HCT116 (cell line): ENCODE measurements around the gene OSBPL8. TPM values are rescaled to one million over a fixed set of nuclear protein-coding genes. Genes with fewer than 3 reads are reported as not detected.

Experiments
- ATAC-seq: fragments of 200-7000 bp; cut with Tn5 transposase; 2 replicates; pipeline ENCODE4 v1.9.1; 2020; ENCODE audit warnings: mild to moderate bottlenecking, moderate library complexity
- BruUV-seq: library from RNA; stranded (reverse); fragments of 400-500 nt; replicated peaks from 2 replicates; lab custom pipeline; 2021; lab: Mats Ljungman, UMichigan
- CTCF ChIA-PET: fragments of 300-600 bp; sonication (Branson Sonifier 250); formaldehyde crosslinking; loops from one replicate; lab custom pipeline; 2021; ENCODE audit warnings: antibody characterized with exemption; lab: Charles Lee
- POLR2A ChIA-PET: fragments of 300-600, 350-600 bp; sonication (Branson Sonifier 250); formaldehyde crosslinking; loops from one replicate; lab custom pipeline; 2021; ENCODE audit warnings: antibody characterized with exemption; lab: Charles Lee
- RAD21 ChIA-PET, 2 experiments: fragments of 300-600 bp; sonication (Branson Sonifier 250); formaldehyde crosslinking; loops; one replicate each; lab custom pipeline; 2023; ENCODE audit warnings: low total read pairs in 2 of 2; ENCODE audit not compliant: uncharacterized antibody in 2 of 2, unreplicated experiment in 2 of 2, low non-redundant PET in 1 of 2; lab: Charles Lee
- DNase-seq: peaks from one replicate; pipeline ENCODE4 v3.0.0-alpha.2; 2010; ENCODE audit warnings: low read depth, low spot score
- H2AFZ ChIP-seq: fragments of 200-600 bp; shearing (Covaris generic), sonication (generic); 2 replicates; pipeline ENCODE4 v1.6.1; 2017; ENCODE audit warnings: low read depth, mixed run types, mixed read lengths, antibody characterized with exemption, low read length; ENCODE audit not compliant: poor library complexity, severe bottlenecking
- H3K27ac ChIP-seq: 2 replicates; pipeline ENCODE4 v1.5.1; 2012; ENCODE audit warnings: low read depth, low read length
- H3K27me3 ChIP-seq: fragments of 200-600 bp; sonication (generic); 2 replicates; pipeline ENCODE4 v1.6.1; 2016; ENCODE audit warnings: mixed run types, low read length, mixed read lengths; ENCODE audit not compliant: insufficient read depth
- H3K36me3 ChIP-seq, 2 experiments: fragments of 200-500 bp in 1 of 2; fragments of 200-600 bp in 1 of 2; sonication (Bioruptor generic) in 1 of 2; sonication (generic) in 1 of 2; 2 replicates each; pipeline versions ENCODE4 v1.5.1 to v1.6.1; 2014 to 2016; ENCODE audit warnings: low read length in 2 of 2, inconsistent platforms in 1 of 2, mixed read lengths in 1 of 2, mixed run types in 1 of 2; ENCODE audit not compliant: insufficient read depth in 2 of 2, control insufficient read depth in 1 of 2
- H3K4me1 ChIP-seq, 2 experiments: fragments of 200-600 bp in 1 of 2; sonication (generic) in 1 of 2; 2 replicates each; pipeline versions ENCODE4 v1.5.1 to v1.6.1; 2012 to 2017; ENCODE audit warnings: low read length in 2 of 2, inconsistent platforms in 1 of 2, mild to moderate bottlenecking in 1 of 2, mixed read lengths in 1 of 2, mixed run types in 1 of 2, moderate library complexity in 1 of 2; ENCODE audit not compliant: insufficient read depth in 2 of 2, control insufficient read depth in 1 of 2
- H3K4me2 ChIP-seq: fragments of 200-600 bp; sonication (generic); 2 replicates; pipeline ENCODE4 v1.6.1; 2017; ENCODE audit warnings: mixed run types, low read length, mixed read lengths
- H3K4me3 ChIP-seq, 2 experiments: fragments of 200-600 bp in 1 of 2; sonication (generic) in 1 of 2; replicated peaks in 1 of 2; 2 replicates each; pipeline ENCODE4 v1.5.1; 2011 to 2016; ENCODE audit warnings: low read length in 2 of 2, control low read depth in 1 of 2, low read depth in 1 of 2, mild to moderate bottlenecking in 1 of 2, mixed read lengths in 1 of 2, mixed run types in 1 of 2
- H3K79me2 ChIP-seq: fragments of 200-600 bp; sonication (generic); 2 replicates; pipeline ENCODE4 v1.6.1; 2017; ENCODE audit warnings: mild to moderate bottlenecking, mixed run types, low read length, moderate library complexity, mixed read lengths; ENCODE audit not compliant: insufficient read depth
- H3K9ac ChIP-seq: fragments of 200-600 bp; sonication (generic); 2 replicates; pipeline ENCODE4 v1.6.1; 2016; ENCODE audit warnings: low read length, mixed read lengths
- H3K9me2 ChIP-seq: fragments of 200-600 bp; sonication (generic), shearing (Covaris generic); 2 replicates; pipeline ENCODE4 v1.6.1; 2017; ENCODE audit warnings: mixed run types, mild to moderate bottlenecking, moderate library complexity; ENCODE audit not compliant: insufficient read depth
- H3K9me3 ChIP-seq, 2 experiments: fragments of 200-500 bp in 1 of 2; fragments of 200-600 bp in 1 of 2; sonication (Bioruptor generic) in 1 of 2; sonication (generic) in 1 of 2; 2 replicates each; pipeline ENCODE4 v1.6.1; 2014 to 2017; ENCODE audit warnings: low read length in 2 of 2, mixed read lengths in 2 of 2, inconsistent platforms in 1 of 2, low read depth in 1 of 2, mild to moderate bottlenecking in 1 of 2, mixed run types in 1 of 2, moderate library complexity in 1 of 2; ENCODE audit not compliant: control insufficient read depth in 1 of 2, insufficient read depth in 1 of 2
- H4K20me1 ChIP-seq: fragments of 200-600 bp; sonication (generic), shearing (Covaris generic); 2 replicates; pipeline ENCODE4 v1.6.1; 2017; ENCODE audit warnings: mixed run types, mild to moderate bottlenecking, moderate library complexity; ENCODE audit not compliant: insufficient read depth
- EGR1 ChIP-seq: IDR thresholded peaks from 2 replicates; pipeline ENCODE4 v1.6.1; 2012; ENCODE audit warnings: low read depth
- ELF1 ChIP-seq: IDR thresholded peaks from 2 replicates; pipeline ENCODE4 v1.6.1; 2012; ENCODE audit warnings: low read depth, borderline replicate concordance
- EZH2 ChIP-seq: fragments of 200-600 bp; sonication (generic); IDR thresholded peaks from 2 replicates; pipeline ENCODE4 v1.6.1; 2017; ENCODE audit warnings: antibody characterized with exemption, mixed run types
- FOSL1 ChIP-seq: IDR thresholded peaks from 2 replicates; pipeline ENCODE4 v1.6.1; 2012; ENCODE audit warnings: low read depth
- POLR2A ChIP-seq: IDR thresholded peaks from 2 replicates; pipeline ENCODE4 v1.7.0; 2011; ENCODE audit warnings: borderline replicate concordance; ENCODE audit not compliant: insufficient read depth, insufficient read length; ENCODE audit errors: extremely low read depth
- POLR2AphosphoS5 ChIP-seq: IDR thresholded peaks from 2 replicates; pipeline ENCODE4 v1.6.1; 2011; ENCODE audit warnings: mild to moderate bottlenecking, low read depth, low read length, moderate library complexity
- SIN3A ChIP-seq: IDR thresholded peaks from 2 replicates; pipeline ENCODE4 v1.6.1; 2012; ENCODE audit warnings: low read depth
- SP1 ChIP-seq: IDR thresholded peaks from 2 replicates; pipeline ENCODE4 v1.6.1; 2012; ENCODE audit warnings: low read depth
- SRF ChIP-seq: IDR thresholded peaks from 2 replicates; pipeline ENCODE4 v1.6.1; 2012; ENCODE audit warnings: low read depth
- TCF7L2 ChIP-seq: IDR thresholded peaks from 2 replicates; pipeline ENCODE4 v1.7.0; 2011; ENCODE audit warnings: borderline replicate concordance, inconsistent platforms; ENCODE audit not compliant: insufficient read depth, insufficient read length; ENCODE audit errors: extremely low read depth
- ZBTB33 ChIP-seq: IDR thresholded peaks from 2 replicates; pipeline ENCODE4 v1.6.1; 2011; ENCODE audit warnings: mild to moderate bottlenecking, low read length, moderate library complexity; ENCODE audit not compliant: insufficient replicate concordance; ENCODE audit errors: extremely low read depth
- intact Hi-C: fragments of 100-400 bp; cut with micrococcal nuclease; formaldehyde crosslinking; loops from 2 replicates; pipeline ENCODE4 v1.10.0; 2022
- total RNA-seq: library from RNA; stranded (reverse); gene quantifications from one replicate; pipeline ENCODE4 v1.2.1, GENCODE V29; 2021; ENCODE audit not compliant: unreplicated experiment

OSBPL8 gene
- total RNA-seq, 1 experiment from 2014 or later: 115 TPM

- intact Hi-C loops: no loop called here
- CTCF ChIA-PET: no interaction called here
- ATAC-seq: no peak
Measured at GRCh38 chr12:76400136-76400535, 159.4 kb downstream of the OSBPL8 start.

More at GRCh38 chr12:76400136-76400535, 159.4 kb downstream of the OSBPL8 start:
- Histone ChIP-seq H3K9ac (no peak overlapping the region), H3K9me3 (no peaks in the 10 kb centered on the region), H3K27me3 (no peaks in the 10 kb centered on the region), H2AFZ (no peak overlapping the region), H3K4me2 (no peak overlapping the region), H3K4me1 (no peaks in the 10 kb centered on the region), H4K20me1 (no peaks in the 10 kb centered on the region), H3K9me2 (no peaks in the 10 kb centered on the region), H3K36me3 (peaks cover 4 to 8% of the 10 kb centered on the region in 2 experiments; a peak in 1 of 4 replicates), H3K79me2 (no peaks in the 10 kb centered on the region), H3K4me3 (no peak overlapping the region), H3K27ac (no peak overlapping the region)
- ChIA-PET POLR2A (no interaction called here), RAD21 (no interaction called here)
- no TSS peak for BruUV-seq
- no peak for DNase-seq
- no peak for TF ChIP-seq SRF
- no peak for TF ChIP-seq POLR2A
- no peak for TF ChIP-seq EZH2
- no peak for TF ChIP-seq ZBTB33
- no peak for TF ChIP-seq SP1
- TF ChIP-seq EGR1: no peak
- TF ChIP-seq ELF1: no peak
- TF ChIP-seq POLR2AphosphoS5: no peak
- no peak for TF ChIP-seq SIN3A
- no peak for TF ChIP-seq TCF7L2
- no peak for TF ChIP-seq FOSL1
